ENCODE data around the gene MMADHC. TPM values are rescaled to one million over a fixed set of nuclear protein-coding genes. Genes with fewer than 3 reads are reported as not detected.

The MMADHC gene
- total and polyA plus RNA-seq, 2 donors (not counting 1 experiment from before 2014, with no cell fraction given), result 26.8 to 55.9 TPM

DNA sequence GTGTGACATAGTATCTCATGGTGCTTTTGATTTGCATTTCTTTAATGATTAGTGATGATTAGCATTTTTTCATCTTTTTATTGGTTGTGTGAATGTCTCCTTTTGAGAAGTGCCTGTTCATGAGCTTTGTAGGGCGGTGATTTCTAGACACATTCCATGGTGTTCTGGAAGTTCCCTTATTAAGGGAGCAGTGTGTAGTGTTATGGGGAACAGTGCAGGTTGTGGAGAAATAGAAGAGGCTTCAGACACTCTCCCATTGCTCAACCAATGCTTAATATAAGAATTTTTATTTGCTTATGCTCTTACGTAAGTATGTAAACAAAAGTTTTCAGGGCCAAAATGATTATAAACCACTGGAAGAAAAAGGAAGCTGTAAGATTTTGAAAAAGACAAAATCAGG lies 34.7 kb downstream of the MMADHC start:
- no peak for DNase-seq
- peaks cover 32% of the 10 kb centered on the region for H3K27me3 Mint-ChIP-seq
- no peaks in the 10 kb centered on the region for H3K9me3 ChIP-seq (ENCODE audit: control extremely low read depth in 1 of 3, control insufficient read depth in 2 of 3, insufficient read depth in 1 of 3, low read length in 2 of 3)
- no peak for ATAC-seq (ENCODE audit: low read depth)
- H3K36me3 ChIP-seq (replicated peaks in 1 of 2; ENCODE audit: control extremely low read depth in 1 of 2, control insufficient read depth in 1 of 2, extremely low read depth in 1 of 2, insufficient read depth in 2 of 2, low read length in 1 of 2), result no peaks in the 10 kb centered on the region
- H3K4me3 ChIP-seq (ENCODE audit: control extremely low read depth in 1 of 5, extremely low read depth in 1 of 5, insufficient read depth in 1 of 5, low read depth in 2 of 5, low read length in 4 of 5), result no peak overlapping the region
- H3K27ac ChIP-seq (ENCODE audit: low read length in 2 of 2), result no peak overlapping the region
- intact Hi-C loops (cut with micrococcal nuclease), result no loop called here
- H3K9ac ChIP-seq (ENCODE audit: low read length), result no peak overlapping the region
- peaks cover 2% of the 10 kb centered on the region for H3K9me3 Mint-ChIP-seq (ENCODE audit: insufficient read depth)
- H3K4me3 Mint-ChIP-seq, result no peak overlapping the region
- POLR2A ChIA-PET, result no interaction called here
- no peaks in the 10 kb centered on the region for H3K4me1 ChIP-seq (ENCODE audit: control insufficient read depth in 2 of 2, insufficient read depth in 2 of 2, low read length in 2 of 2)
- no peak overlapping the region for H2AFZ ChIP-seq (ENCODE audit: insufficient read depth, low read depth, low read length, poor library complexity, severe bottlenecking)
- H3K4me2 ChIP-seq (replicated peaks; ENCODE audit: low read depth, low read length, poor library complexity, severe bottlenecking), result no peak overlapping the region
- H3K79me2 ChIP-seq (ENCODE audit: control insufficient read depth, insufficient read depth, low read length), result no peaks in the 10 kb centered on the region
- CTCF ChIA-PET, result interaction anchor here (1.3 kb wide), 1 partner anchor 9 kb away, joined by 3 read pairs; no protein-coding TSS in a partner anchor
- no peak for TF ChIP-seq EZH2 (IDR thresholded peaks at IDR 0.05; ENCODE audit: borderline replicate concordance, insufficient read depth, low read depth, low read length, poor library complexity, severe bottlenecking)
- TF ChIP-seq, protein P1, sequence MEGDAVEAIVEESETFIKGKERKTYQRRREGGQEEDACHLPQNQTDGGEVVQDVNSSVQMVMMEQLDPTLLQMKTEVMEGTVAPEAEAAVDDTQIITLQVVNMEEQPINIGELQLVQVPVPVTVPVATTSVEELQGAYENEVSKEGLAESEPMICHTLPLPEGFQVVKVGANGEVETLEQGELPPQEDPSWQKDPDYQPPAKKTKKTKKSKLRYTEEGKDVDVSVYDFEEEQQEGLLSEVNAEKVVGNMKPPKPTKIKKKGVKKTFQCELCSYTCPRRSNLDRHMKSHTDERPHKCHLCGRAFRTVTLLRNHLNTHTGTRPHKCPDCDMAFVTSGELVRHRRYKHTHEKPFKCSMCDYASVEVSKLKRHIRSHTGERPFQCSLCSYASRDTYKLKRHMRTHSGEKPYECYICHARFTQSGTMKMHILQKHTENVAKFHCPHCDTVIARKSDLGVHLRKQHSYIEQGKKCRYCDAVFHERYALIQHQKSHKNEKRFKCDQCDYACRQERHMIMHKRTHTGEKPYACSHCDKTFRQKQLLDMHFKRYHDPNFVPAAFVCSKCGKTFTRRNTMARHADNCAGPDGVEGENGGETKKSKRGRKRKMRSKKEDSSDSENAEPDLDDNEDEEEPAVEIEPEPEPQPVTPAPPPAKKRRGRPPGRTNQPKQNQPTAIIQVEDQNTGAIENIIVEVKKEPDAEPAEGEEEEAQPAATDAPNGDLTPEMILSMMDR (IDR thresholded peaks at IDR 0.05), result no peak
- no peak overlapping the region for H3K27ac Mint-ChIP-seq
- no peaks in the 10 kb centered on the region for H3K27me3 ChIP-seq (replicated peaks in 1 of 4; ENCODE audit: control extremely low read depth in 1 of 4, control insufficient read depth in 3 of 4, insufficient read depth in 4 of 4, low read length in 3 of 4)
- WGBS (ENCODE audit: insufficient coverage), result no CpG with 5 or more reads among the region's 2 CpGs
- no peaks in the 10 kb centered on the region for H3K4me1 Mint-ChIP-seq
- H4K20me1 ChIP-seq (ENCODE audit: control insufficient read depth, insufficient read depth, low read length, poor library complexity, severe bottlenecking), result no peaks in the 10 kb centered on the region

DNA sequence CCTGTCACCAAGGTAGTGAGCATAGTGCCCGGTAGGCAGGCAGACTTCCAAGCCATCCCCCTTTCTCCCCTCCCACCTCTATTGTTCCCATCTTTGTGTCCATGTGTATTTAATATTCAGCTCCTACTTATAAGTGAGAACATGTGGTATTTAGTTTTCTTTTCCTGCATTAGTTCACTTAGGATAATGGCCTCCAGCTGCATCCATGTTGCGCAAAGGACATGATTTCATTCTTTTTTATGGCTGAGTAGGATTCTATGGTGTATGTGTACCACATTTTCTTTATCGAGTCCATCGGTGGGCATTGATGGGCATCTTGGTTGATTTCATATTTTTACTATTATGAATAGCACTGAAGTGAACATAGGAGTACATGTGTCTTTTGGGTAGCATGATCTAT lies 35.3 kb downstream of the MMADHC start:
- no peaks in the 10 kb centered on the region for H3K79me2 ChIP-seq (ENCODE audit: control insufficient read depth, insufficient read depth, low read length)
- ATAC-seq (ENCODE audit: low read depth) (no peak), DNase-seq (no peak)
- intact Hi-C loops (cut with micrococcal nuclease), result no loop called here
- Mint-ChIP-seq H3K27me3 (peaks cover 32% of the 10 kb centered on the region), H3K4me1 (no peaks in the 10 kb centered on the region), H3K27ac (no peak overlapping the region), H3K9me3 (ENCODE audit: insufficient read depth) (peaks cover 2% of the 10 kb centered on the region), H3K4me3 (no peak overlapping the region)
- no peak overlapping the region for H3K27ac ChIP-seq (ENCODE audit: low read length in 2 of 2)
- H3K4me2 ChIP-seq (replicated peaks; ENCODE audit: low read depth, low read length, poor library complexity, severe bottlenecking), result no peak overlapping the region
- no peak overlapping the region for H3K4me3 ChIP-seq (ENCODE audit: control extremely low read depth in 1 of 5, extremely low read depth in 1 of 5, insufficient read depth in 1 of 5, low read depth in 2 of 5, low read length in 4 of 5)
- no peaks in the 10 kb centered on the region for H3K27me3 ChIP-seq (replicated peaks in 1 of 4; ENCODE audit: control extremely low read depth in 1 of 4, control insufficient read depth in 3 of 4, insufficient read depth in 4 of 4, low read length in 3 of 4)
- no peaks in the 10 kb centered on the region for H3K36me3 ChIP-seq (replicated peaks in 1 of 2; ENCODE audit: control extremely low read depth in 1 of 2, control insufficient read depth in 1 of 2, extremely low read depth in 1 of 2, insufficient read depth in 2 of 2, low read length in 1 of 2)
- no peak overlapping the region for H3K9ac ChIP-seq (ENCODE audit: low read length)
- H2AFZ ChIP-seq (ENCODE audit: insufficient read depth, low read depth, low read length, poor library complexity, severe bottlenecking), result no peak overlapping the region
- no peaks in the 10 kb centered on the region for H3K9me3 ChIP-seq (ENCODE audit: control extremely low read depth in 1 of 3, control insufficient read depth in 2 of 3, insufficient read depth in 1 of 3, low read length in 2 of 3)
- ChIA-PET CTCF (interaction anchor here (1.3 kb wide), 1 partner anchor 9 kb away, joined by 3 read pairs; no protein-coding TSS in a partner anchor), POLR2A (no interaction called here)
- H3K4me1 ChIP-seq (ENCODE audit: control insufficient read depth in 2 of 2, insufficient read depth in 2 of 2, low read length in 2 of 2), result no peaks in the 10 kb centered on the region
- 100% methylated on average over 1 of the region's 4 CpGs for whole genome bisulfite sequencing (ENCODE audit: insufficient coverage)
- H4K20me1 ChIP-seq (ENCODE audit: control insufficient read depth, insufficient read depth, low read length, poor library complexity, severe bottlenecking), result no peaks in the 10 kb centered on the region
- TF ChIP-seq EZH2 (IDR thresholded peaks at IDR 0.05; ENCODE audit: borderline replicate concordance, insufficient read depth, low read depth, low read length, poor library complexity, severe bottlenecking), result no peak
- TF ChIP-seq, protein P1 (IDR thresholded peaks at IDR 0.05), result no peak

All from B cell (primary cell).